ENCODE results near the gene C3orf85. TPM values are rescaled to one million over a fixed set of nuclear protein-coding genes. Genes with fewer than 3 reads are reported as not detected.

C3orf85 gene
- total RNA-seq, 4 donors from 2014 or later, result not detected

GRCh38 chr3:109184726-109185125 is 48.2 kb downstream of the C3orf85 start:
- H3K9me3 ChIP-seq, result no peaks in the 10 kb centered on the region
- H3K36me3 ChIP-seq, result no peaks in the 10 kb centered on the region
- intact Hi-C loops (cut with DNase I; ENCODE audit: low total_unique reads), result no loop called here
- H3K4me3 ChIP-seq, result no peak overlapping the region
- DNase-seq, result no peak
- H3K4me1 ChIP-seq, result no peaks in the 10 kb centered on the region
- no peaks in the 10 kb centered on the region for H3K27me3 ChIP-seq
- TF ChIP-seq, protein P1, sequence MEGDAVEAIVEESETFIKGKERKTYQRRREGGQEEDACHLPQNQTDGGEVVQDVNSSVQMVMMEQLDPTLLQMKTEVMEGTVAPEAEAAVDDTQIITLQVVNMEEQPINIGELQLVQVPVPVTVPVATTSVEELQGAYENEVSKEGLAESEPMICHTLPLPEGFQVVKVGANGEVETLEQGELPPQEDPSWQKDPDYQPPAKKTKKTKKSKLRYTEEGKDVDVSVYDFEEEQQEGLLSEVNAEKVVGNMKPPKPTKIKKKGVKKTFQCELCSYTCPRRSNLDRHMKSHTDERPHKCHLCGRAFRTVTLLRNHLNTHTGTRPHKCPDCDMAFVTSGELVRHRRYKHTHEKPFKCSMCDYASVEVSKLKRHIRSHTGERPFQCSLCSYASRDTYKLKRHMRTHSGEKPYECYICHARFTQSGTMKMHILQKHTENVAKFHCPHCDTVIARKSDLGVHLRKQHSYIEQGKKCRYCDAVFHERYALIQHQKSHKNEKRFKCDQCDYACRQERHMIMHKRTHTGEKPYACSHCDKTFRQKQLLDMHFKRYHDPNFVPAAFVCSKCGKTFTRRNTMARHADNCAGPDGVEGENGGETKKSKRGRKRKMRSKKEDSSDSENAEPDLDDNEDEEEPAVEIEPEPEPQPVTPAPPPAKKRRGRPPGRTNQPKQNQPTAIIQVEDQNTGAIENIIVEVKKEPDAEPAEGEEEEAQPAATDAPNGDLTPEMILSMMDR (IDR thresholded peaks at IDR 0.05), result no peak
- no peak for TF ChIP-seq POLR2A (IDR thresholded peaks at IDR 0.05)
- no peak overlapping the region for H3K27ac ChIP-seq

- Histone ChIP-seq H3K36me3 (no peaks in the 10 kb centered on the region), H3K27ac (no peak overlapping the region), H3K9me3 (no peaks in the 10 kb centered on the region), H3K4me1 (no peaks in the 10 kb centered on the region), H3K4me3 (no peak overlapping the region), H3K27me3 (no peaks in the 10 kb centered on the region)
- intact Hi-C loops (cut with DNase I; ENCODE audit: low total_unique reads), result no loop called here
- no peak for DNase-seq
- TF ChIP-seq, protein P1 (IDR thresholded peaks at IDR 0.05), result no peak
- no peak for TF ChIP-seq POLR2A (IDR thresholded peaks at IDR 0.05)
Measured at GRCh38 chr3:109187390-109187789, 50.9 kb downstream of the C3orf85 start.

DNA sequence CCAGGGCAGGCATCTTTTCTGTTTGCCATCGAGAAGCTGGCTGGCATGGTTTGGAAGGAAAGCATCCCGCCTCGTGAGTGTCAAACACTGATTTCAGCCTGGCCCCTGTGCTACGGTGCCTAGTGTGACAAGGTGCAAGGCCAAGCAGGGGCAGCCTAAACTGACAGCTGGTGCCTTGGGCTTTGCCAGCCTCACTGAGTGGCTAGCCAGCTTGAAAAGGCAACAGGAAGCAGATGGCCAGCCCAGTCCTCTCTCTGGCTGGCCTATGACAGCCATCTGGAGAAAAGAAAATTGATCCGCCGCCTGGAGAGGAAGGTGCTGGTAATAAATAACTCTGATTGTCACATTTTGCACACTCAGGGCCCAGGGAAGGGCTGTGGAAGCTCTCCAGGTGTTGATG is 52.2 kb downstream of the C3orf85 start:
- TF ChIP-seq, protein P1 (IDR thresholded peaks at IDR 0.05), result no peak
- TF ChIP-seq POLR2A (IDR thresholded peaks at IDR 0.05), result no peak
- no peaks in the 10 kb centered on the region for H3K27me3 ChIP-seq
- H3K4me3 ChIP-seq, result no peak overlapping the region
- no peak for DNase-seq
- no peaks in the 10 kb centered on the region for H3K4me1 ChIP-seq
- H3K36me3 ChIP-seq, result no peaks in the 10 kb centered on the region
- no peaks in the 10 kb centered on the region for H3K9me3 ChIP-seq
- no peak overlapping the region for H3K27ac ChIP-seq
- intact Hi-C loops (cut with DNase I; ENCODE audit: low total_unique reads), result no loop called here

GRCh38 chr3:109191421-109191820 is 54.9 kb downstream of the C3orf85 start:
- TF ChIP-seq, protein P1 (IDR thresholded peaks at IDR 0.05), result no peak
- TF ChIP-seq POLR2A (IDR thresholded peaks at IDR 0.05), result no peak
- DNase-seq, result no peak
- intact Hi-C loops (cut with DNase I; ENCODE audit: low total_unique reads), result no loop called here

DNA sequence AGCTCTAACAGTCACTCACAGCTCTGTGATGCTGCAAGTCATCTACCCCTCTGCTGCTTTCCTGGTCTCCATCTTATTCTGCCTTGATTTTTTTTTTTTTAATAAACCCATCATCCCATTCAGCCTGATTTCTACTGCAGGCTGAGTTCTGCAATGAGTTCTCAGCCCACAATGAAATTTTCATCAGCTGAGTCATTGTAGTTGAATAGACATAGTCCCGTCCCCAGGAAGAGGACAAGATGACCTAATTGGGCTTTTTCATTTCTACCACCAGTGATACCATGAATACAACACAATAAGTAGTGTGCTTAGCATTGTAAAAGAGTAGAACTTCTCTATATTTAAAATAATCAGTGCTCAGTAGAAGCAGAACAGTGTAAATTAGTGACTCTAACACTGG is 59.3 kb downstream of the C3orf85 start:
- intact Hi-C loops (cut with DNase I; ENCODE audit: low total_unique reads), result no loop called here
- DNase-seq, result no peak
- H3K4me3 ChIP-seq, result no peak overlapping the region
- no peak for TF ChIP-seq POLR2A (IDR thresholded peaks at IDR 0.05)
- TF ChIP-seq, protein P1 (IDR thresholded peaks at IDR 0.05), result no peak
- H3K4me1 ChIP-seq, result no peaks in the 10 kb centered on the region
- H3K27me3 ChIP-seq, result no peaks in the 10 kb centered on the region
- H3K27ac ChIP-seq, result no peak overlapping the region
- H3K9me3 ChIP-seq, result no peaks in the 10 kb centered on the region
- no peaks in the 10 kb centered on the region for H3K36me3 ChIP-seq

More at GRCh38 chr3:109191421-109191820, 54.9 kb downstream of the C3orf85 start:
- Histone ChIP-seq H3K27me3 (no peaks in the 10 kb centered on the region), H3K36me3 (no peaks in the 10 kb centered on the region), H3K4me1 (no peaks in the 10 kb centered on the region), H3K9me3 (no peaks in the 10 kb centered on the region), H3K27ac (no peak overlapping the region), H3K4me3 (no peak overlapping the region)

Other genes with a start within 250 kb of the C3orf85 start
- not detected for gene GUCA1C, start 182.8 kb upstream of the C3orf85 start, total RNA-seq
- gene MORC1, start 18.6 kb upstream of the C3orf85 start, total RNA-seq, result not detected
- not detected for gene DPPA2, start 179.8 kb downstream of the C3orf85 start, total RNA-seq
- under 1 TPM in 1 of 4 donors, not detected in 3; 0.90 TPM for gene DPPA4, start 200.8 kb downstream of the C3orf85 start, total RNA-seq

Measured in uterus (tissue), 4 donors.